HPDE6-E6E7 (cell line): ENCODE results near the gene C1QA.

Experiments used
- DNase-seq: peaks from one replicate; pipeline ENCODE4 v3.0.0; 2011; ENCODE audit warnings: missing footprints; ENCODE audit errors: extremely low spot score

C1QA gene

DNA sequence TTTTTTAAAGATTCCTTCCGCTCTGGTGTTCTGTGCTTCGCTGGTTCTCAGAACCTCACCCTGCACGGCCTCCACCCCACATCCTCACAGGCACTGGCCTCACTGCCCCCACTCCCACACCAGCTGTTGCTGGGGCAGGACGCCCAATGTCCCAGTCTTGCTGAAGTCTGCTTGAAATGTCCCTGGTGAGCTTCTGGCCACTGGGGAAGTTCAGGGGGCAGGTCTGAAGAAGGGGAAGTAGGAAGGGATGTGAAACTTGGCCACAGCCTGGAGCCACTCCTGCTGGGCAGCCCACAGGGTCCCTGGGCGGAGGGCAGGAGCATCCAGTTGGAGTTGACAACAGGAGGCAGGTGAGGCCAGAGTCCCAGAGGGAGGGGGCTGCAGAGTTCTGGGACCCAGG, at the start of gene C1QA:
Gene C1QA (plus strand): TSS at position 276 of the 400 bp plus-strand sequence. CDS start 989 bp downstream, outside the sequence.
- no peak for DNase-seq

- no peak for DNase-seq
These were observed 49.2 kb upstream of the C1QA start for GRCh38 chr1:22587247-22587646.

- no peak for DNase-seq
These were observed 47.5 kb upstream of the C1QA start for GRCh38 chr1:22588899-22589422.

DNA sequence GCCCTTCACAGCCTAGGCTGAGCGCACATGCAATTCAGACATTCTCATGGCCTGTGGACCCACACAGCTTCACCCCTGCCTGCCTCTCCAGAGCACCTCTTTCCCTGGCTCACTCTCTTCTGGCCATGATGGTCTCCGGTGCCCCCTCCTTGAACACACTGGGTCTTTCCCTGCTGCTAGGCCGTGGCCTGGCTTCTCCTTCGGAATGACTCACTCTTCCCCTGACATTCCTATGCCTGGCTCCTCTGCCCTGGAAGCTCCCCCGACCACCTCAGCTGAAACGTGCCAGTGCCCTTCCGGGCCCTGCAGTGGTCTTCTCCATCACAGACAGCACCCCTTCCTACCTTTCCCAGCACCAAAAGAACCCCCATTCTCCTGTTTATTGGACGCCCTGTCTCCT, 44.9 kb upstream of the C1QA start:
- DNase-seq = no peak

DNA sequence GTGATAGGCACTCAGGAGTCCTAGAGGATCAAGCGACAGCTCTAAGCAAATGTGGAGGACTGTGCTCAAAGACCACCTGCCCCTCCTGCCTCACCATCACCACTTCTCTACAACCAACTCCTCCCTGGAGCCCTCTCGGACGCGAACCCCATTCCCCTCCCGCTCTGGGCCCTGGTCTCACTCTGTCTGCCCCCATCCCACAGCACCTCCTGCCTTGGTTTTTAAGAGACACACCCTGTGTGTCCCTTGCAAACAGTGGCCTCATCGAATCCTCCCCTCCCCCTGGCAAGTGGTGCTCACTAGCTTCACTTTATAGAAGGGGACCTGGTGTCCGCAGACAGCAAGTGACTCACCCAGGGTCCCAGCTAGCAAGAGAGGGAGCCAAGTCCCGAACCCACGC, 44.4 kb upstream of the C1QA start:
- no peak for DNase-seq

- DNase-seq = peak; percentile 12
These were observed 43.3 kb upstream of the C1QA start for GRCh38 chr1:22592919-22593790.

GRCh38 chr1:22594396-22594795, 42.0 kb upstream of the C1QA start:
- no peak for DNase-seq

GRCh38 chr1:22595108-22595507, 41.3 kb upstream of the C1QA start:
- DNase-seq = no peak

GRCh38 chr1:22597301-22597965, 39.0 kb upstream of the C1QA start:
- DNase-seq = no peak

GRCh38 chr1:22597996-22598395, 38.4 kb upstream of the C1QA start:
- DNase-seq = no peak

DNA sequence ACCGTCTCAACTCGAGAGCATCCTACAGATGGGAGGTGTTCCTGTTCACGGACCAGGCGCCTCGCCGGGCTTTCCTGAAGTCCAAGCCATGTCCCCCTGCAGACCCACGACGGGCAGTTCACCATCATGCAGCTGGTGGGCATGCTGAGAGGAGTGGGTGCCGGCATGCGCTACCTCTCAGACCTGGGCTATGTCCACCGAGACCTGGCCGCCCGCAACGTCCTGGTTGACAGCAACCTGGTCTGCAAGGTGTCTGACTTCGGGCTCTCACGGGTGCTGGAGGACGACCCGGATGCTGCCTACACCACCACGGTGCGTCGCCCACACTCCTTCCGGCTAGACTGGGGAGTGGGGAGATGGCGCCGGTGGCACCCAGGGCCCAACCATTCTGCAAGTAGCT, 37.7 kb upstream of the C1QA start:
- DNase-seq = no peak

- no peak for DNase-seq
These were observed 36.2 kb upstream of the C1QA start for GRCh38 chr1:22600071-22600816.

- no peak for DNase-seq
These were observed 35.4 kb upstream of the C1QA start for GRCh38 chr1:22600817-22601605.

DNA sequence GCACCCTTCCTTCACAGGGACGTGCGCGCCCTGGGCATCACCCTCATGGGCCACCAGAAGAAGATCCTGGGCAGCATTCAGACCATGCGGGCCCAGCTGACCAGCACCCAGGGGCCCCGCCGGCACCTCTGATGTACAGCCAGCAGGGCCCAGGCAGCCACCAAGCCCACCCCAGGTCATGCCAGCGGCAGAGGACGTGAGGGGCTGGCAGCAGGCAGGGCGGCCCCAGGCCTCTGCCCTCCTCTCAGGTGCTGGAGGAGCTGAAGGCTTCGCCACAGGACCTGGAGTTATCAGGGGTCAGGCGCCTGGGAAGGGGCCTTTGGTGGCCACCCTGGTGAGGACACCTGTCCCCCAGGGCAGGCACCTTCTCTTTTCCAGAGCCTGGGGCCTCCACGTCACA, 34.8 kb upstream of the C1QA start:
- no peak for DNase-seq

DNA sequence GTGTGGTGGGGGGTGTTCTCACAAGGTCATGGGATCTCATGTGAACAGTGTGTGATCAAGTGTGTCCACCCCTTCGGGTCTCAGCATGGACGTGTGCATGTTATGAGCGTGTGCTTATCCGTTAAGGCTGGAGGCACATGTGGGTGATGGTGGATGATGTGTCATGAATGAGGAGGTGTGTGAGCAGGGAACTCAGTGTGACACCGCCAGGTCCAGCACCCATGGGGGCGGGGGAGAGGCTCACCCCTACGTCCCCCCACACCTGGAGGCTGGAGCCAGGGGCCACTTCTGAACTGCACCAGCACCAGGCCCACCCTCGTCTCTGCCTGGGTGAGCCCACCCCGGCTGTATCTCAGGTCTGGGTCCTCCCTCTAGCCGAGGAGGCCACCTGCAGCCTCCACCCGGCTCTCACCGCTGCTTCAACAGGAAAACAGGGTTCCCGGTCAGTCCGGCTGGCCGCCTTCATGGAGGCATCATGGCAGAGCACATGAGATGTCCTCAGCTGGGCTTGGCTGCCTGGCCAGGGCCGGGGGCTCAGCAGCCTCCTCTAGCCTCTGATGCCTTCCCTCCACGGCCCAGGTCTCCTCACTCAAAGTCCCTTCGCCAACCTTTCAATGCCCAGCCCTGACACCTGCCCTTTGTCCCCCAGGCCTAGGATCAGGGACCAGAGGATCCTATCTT, 34.2 kb upstream of the C1QA start:
- DNase-seq = no peak

DNA sequence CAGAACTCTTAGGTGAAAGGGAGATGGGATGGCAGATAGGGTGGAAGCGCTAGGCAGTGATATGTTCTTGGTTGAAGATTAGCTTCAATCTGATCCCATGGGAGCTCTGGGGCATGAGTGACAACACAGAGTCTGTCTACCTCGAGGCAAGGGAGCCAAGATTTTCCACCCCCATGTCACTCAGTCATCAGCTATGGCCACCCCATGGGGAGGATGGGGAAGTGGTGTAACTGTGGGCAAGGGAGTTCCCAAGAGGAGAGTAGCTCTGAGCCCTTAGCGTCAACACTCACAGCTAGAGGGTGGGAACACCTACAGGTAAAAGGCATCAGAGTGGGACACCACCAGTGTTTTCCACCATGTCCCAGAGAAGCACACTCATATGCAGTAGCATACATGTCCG, 30.3 kb upstream of the C1QA start:
- no peak for DNase-seq

DNA sequence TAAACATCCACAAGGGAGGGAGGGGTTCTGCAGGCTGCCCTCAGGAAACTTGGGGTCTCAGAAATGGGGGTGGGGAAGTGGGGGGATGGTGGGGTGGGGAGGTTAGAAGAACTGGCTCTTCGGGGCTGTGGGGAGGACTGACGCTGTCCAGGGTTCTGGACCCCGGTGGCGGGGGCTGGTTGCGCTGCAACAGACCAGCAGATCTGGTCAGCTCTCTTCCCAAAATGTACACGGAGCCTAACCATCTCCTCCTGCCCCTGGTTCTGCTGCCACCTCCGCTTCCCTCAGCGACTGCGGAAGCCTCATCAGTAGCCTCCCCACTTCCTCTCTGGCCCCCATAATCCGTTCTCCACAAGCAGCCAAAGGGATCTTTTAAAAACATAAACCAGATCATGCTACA, 29.3 kb upstream of the C1QA start:
- DNase-seq = no peak

- DNase-seq = no peak
These were observed 28.1 kb upstream of the C1QA start for GRCh38 chr1:22608361-22608760.

- no peak for DNase-seq
These were observed 27.1 kb upstream of the C1QA start for GRCh38 chr1:22609291-22609690.

- DNase-seq = peak; percentile 45
These were observed 24.9 kb upstream of the C1QA start for GRCh38 chr1:22611530-22611947.
